ENCODE data around the gene NLRP6. TPM values are rescaled to one million over a fixed set of nuclear protein-coding genes. Genes with fewer than 3 reads are reported as not detected.

The NLRP6 gene
- total and polyA plus RNA-seq, 12 donors, result 0.07 to 0.25 (median 0.10) TPM; not detected in 6

DNA sequence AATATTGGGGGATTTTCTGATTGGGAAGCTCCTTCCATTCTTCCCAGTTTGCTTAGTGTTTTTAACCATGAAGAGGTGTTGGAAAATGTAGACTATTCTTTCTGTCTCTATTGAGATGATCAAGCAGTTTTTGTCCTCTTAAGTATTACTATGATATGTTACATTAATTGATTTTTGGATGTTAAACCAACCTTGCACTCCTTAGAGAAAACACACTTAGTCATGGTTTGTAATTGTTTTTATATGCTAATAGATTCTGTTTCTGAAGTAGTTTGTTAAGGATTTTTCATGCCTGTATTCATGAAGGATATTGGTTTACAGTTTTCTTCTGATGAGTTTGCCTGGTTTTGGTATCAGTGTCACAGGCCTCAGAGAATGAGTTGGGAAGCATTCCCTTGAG lies 2.0 kb upstream of the NLRP6 start:
- Histone ChIP-seq H3K27me3 (peaks cover 27 to 65% (median 48%) of the 10 kb centered on the region in 7 donors), H3K9me3 (peaks cover 0 to 3% (median 0%) of the 10 kb centered on the region in 11 donors), H3K4me3 (no peak overlapping the region), H3K4me1 (peaks cover 5 to 28% (median 24%) of the 10 kb centered on the region in 9 donors), H3K27ac (no peak overlapping the region), H3K36me3 (no peaks in the 10 kb centered on the region)
- ATAC-seq (no peak), DNase-seq (no peak)
- intact Hi-C loops (cut with DNase I), result no loop called here
- TF ChIP-seq CTCF (IDR thresholded peaks at IDR 0.05), result no peak

- no peak for TF ChIP-seq CTCF (IDR thresholded peaks at IDR 0.05)
- H3K27ac ChIP-seq, result peak overlapping the region in 1 of 10 donors; percentile 61
- H3K4me1 ChIP-seq, result peaks cover 5 to 35% (median 26%) of the 10 kb centered on the region in 9 donors
- intact Hi-C loops (cut with DNase I), result no loop called here
- peaks cover 0 to 3% (median 0%) of the 10 kb centered on the region in 11 donors for H3K9me3 ChIP-seq
- 12 to 13% methylated on average over 87 to 97 of the region's 97 CpGs for WGBS, 2 donors
- DNase-seq, result peak in 1 of 2 donors; percentile 3
- H3K4me3 ChIP-seq, result peak overlapping the region in 9 of 10 donors; percentile 19 to 46 (median 26)
- peak in 6 of 8 donors; percentile 11 to 35 (median 26) for ATAC-seq
- no peaks in the 10 kb centered on the region for H3K36me3 ChIP-seq
- H3K27me3 ChIP-seq, result peaks cover 33 to 88% (median 75%) of the 10 kb centered on the region in 7 donors
Measured at GRCh38 chr11:279040-279965, 1.1 kb downstream of the NLRP6 start.

GRCh38 chr11:279966-280705 lies 1.9 kb downstream of the NLRP6 start:
- Histone ChIP-seq H3K4me1 (peaks cover 5 to 35% (median 26%) of the 10 kb centered on the region in 9 donors), H3K27ac (peak overlapping the region in 1 of 10 donors; percentile 61), H3K4me3 (peak overlapping the region in 9 of 10 donors; percentile 19 to 46 (median 29)), H3K36me3 (no peaks in the 10 kb centered on the region), H3K27me3 (peaks cover 33 to 96% (median 82%) of the 10 kb centered on the region in 7 donors), H3K9me3 (peaks cover 0 to 3% (median 0%) of the 10 kb centered on the region in 11 donors)
- intact Hi-C loops (cut with DNase I), result no loop called here
- DNase-seq (peak; percentile 5 to 24), ATAC-seq (peak in 7 of 8 donors; percentile 7 to 53 (median 44))
- no peak for TF ChIP-seq CTCF (IDR thresholded peaks at IDR 0.05)
- 3 to 4% methylated on average over 77 to 85 of the region's 85 CpGs for WGBS, 2 donors
